ENCODE results near the gene ZNF891. TPM values are rescaled to one million over a fixed set of nuclear protein-coding genes. Genes with fewer than 3 reads are reported as not detected.

The ZNF891 gene
- total RNA-seq (2021) (3.4 to 3.8 TPM (median 3.4 TPM) in 3 replicates), Bru-seq, nascent RNA (percentile 91 among the genes with signal in this experiment)
- long read RNA-seq, experiment 1, full-length matches to known transcripts, result 9 of 22 reads
- long read RNA-seq, experiment 1, partial matches to known transcripts, result 0 of 22 reads
- long read RNA-seq, experiment 1, other reads (novel, unspliced or antisense), result 13 of 22 reads
- long read RNA-seq, experiment 2, full-length matches to known transcripts, result 3 of 7 reads
- long read RNA-seq, experiment 2, partial matches to known transcripts, result 0 of 7 reads
- long read RNA-seq, experiment 2, other reads (novel, unspliced or antisense), result 4 of 7 reads
- long read RNA-seq, experiment 3, full-length matches to known transcripts, result 10 of 11 reads
- long read RNA-seq, experiment 3, partial matches to known transcripts, result 0 of 11 reads
- long read RNA-seq, experiment 3, other reads (novel, unspliced or antisense), result 1 of 11 reads

GRCh38 chr12:133130038-133130807 is at the start of gene ZNF891, which contains the start of gene ZNF10:
Gene ZNF891, minus strand, starts transcription at chr12:133130274. Its CDS starts 8,356 bp downstream, at chr12:133121918.
Gene ZNF10, plus strand, starts transcription at chr12:133130627. Its CDS starts 13,866 bp downstream, at chr12:133144493.
- ChIA-PET POLR2A (interaction anchor here (1.0 to 1.5 kb wide), 3 partner anchors 50 to 90 kb away, joined by 3 to 7 read pairs (median 6); partner anchors contain the start of gene ZNF268), CTCF (interaction anchor here (1.0 to 1.5 kb wide), 2 partner anchors 50 to 51 kb away, joined by 3 to 9 read pairs; partner anchors contain the start of gene ZNF268)
- DNase-seq (ENCODE audit: low spot score) (peak; percentile 96), ATAC-seq (peak; percentile 99)
- Mint-ChIP-seq H3K36me3 (peaks cover 70% of the 10 kb centered on the region), H3K4me3 (peak within 1 kb of the TSS; percentile 96), H3K27ac (peak within 1 kb of the TSS; percentile 100), H3K27me3 (ENCODE audit: low read depth) (peaks cover 4% of the 10 kb centered on the region), H3K4me1 (peaks cover 7% of the 10 kb centered on the region), H3K9me3 (peaks cover 35% of the 10 kb centered on the region)
- TF ChIP-seq FOXK1 (CRISPR knock-in tag; IDR thresholded peaks at IDR 0.05), result peak; percentile 96
- TF ChIP-seq RELA (CRISPR knock-in tag; IDR thresholded peaks at IDR 0.05; ENCODE audit: borderline replicate concordance), result no peak
- no peak for TF ChIP-seq JAZF1 (CRISPR knock-in tag; IDR thresholded peaks at IDR 0.05)
- TF ChIP-seq, protein P1, sequence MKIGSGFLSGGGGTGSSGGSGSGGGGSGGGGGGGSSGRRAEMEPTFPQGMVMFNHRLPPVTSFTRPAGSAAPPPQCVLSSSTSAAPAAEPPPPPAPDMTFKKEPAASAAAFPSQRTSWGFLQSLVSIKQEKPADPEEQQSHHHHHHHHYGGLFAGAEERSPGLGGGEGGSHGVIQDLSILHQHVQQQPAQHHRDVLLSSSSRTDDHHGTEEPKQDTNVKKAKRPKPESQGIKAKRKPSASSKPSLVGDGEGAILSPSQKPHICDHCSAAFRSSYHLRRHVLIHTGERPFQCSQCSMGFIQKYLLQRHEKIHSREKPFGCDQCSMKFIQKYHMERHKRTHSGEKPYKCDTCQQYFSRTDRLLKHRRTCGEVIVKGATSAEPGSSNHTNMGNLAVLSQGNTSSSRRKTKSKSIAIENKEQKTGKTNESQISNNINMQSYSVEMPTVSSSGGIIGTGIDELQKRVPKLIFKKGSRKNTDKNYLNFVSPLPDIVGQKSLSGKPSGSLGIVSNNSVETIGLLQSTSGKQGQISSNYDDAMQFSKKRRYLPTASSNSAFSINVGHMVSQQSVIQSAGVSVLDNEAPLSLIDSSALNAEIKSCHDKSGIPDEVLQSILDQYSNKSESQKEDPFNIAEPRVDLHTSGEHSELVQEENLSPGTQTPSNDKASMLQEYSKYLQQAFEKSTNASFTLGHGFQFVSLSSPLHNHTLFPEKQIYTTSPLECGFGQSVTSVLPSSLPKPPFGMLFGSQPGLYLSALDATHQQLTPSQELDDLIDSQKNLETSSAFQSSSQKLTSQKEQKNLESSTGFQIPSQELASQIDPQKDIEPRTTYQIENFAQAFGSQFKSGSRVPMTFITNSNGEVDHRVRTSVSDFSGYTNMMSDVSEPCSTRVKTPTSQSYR (CRISPR knock-in tag; IDR thresholded peaks at IDR 0.05), result no peak
- TF ChIP-seq ZBTB21 (CRISPR knock-in tag; IDR thresholded peaks at IDR 0.05; ENCODE audit: borderline replicate concordance), result peak; percentile 88
- TF ChIP-seq MYBL2 (CRISPR knock-in tag; IDR thresholded peaks at IDR 0.05), result no peak; the same call in 1 of the 2 replicates
- TF ChIP-seq NR1H2 (CRISPR knock-in tag; IDR thresholded peaks at IDR 0.05), result no peak
- no peak for TF ChIP-seq ETV6 (CRISPR knock-in tag; IDR thresholded peaks at IDR 0.05)
- TF ChIP-seq SP1 (CRISPR knock-in tag; conservative IDR thresholded peaks at IDR 0.05), result peak; percentile 97
- peak; percentile 77; the same call in 1 of the 2 replicates for TF ChIP-seq USF1 (CRISPR knock-in tag; IDR thresholded peaks at IDR 0.05)
- TF ChIP-seq FOXP4 (CRISPR knock-in tag; IDR thresholded peaks at IDR 0.05), result no peak
- TF ChIP-seq, protein P2, sequence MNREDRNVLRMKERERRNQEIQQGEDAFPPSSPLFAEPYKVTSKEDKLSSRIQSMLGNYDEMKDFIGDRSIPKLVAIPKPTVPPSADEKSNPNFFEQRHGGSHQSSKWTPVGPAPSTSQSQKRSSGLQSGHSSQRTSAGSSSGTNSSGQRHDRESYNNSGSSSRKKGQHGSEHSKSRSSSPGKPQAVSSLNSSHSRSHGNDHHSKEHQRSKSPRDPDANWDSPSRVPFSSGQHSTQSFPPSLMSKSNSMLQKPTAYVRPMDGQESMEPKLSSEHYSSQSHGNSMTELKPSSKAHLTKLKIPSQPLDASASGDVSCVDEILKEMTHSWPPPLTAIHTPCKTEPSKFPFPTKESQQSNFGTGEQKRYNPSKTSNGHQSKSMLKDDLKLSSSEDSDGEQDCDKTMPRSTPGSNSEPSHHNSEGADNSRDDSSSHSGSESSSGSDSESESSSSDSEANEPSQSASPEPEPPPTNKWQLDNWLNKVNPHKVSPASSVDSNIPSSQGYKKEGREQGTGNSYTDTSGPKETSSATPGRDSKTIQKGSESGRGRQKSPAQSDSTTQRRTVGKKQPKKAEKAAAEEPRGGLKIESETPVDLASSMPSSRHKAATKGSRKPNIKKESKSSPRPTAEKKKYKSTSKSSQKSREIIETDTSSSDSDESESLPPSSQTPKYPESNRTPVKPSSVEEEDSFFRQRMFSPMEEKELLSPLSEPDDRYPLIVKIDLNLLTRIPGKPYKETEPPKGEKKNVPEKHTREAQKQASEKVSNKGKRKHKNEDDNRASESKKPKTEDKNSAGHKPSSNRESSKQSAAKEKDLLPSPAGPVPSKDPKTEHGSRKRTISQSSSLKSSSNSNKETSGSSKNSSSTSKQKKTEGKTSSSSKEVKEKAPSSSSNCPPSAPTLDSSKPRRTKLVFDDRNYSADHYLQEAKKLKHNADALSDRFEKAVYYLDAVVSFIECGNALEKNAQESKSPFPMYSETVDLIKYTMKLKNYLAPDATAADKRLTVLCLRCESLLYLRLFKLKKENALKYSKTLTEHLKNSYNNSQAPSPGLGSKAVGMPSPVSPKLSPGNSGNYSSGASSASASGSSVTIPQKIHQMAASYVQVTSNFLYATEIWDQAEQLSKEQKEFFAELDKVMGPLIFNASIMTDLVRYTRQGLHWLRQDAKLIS (CRISPR knock-in tag; IDR thresholded peaks at IDR 0.05; ENCODE audit: borderline replicate concordance), result no peak
- TF ChIP-seq NR2C2 (CRISPR knock-in tag; IDR thresholded peaks at IDR 0.05), result no peak
- no peak for TF ChIP-seq E2F1 (CRISPR knock-in tag; IDR thresholded peaks at IDR 0.05)
- peak; percentile 85 for TF ChIP-seq E2F5 (CRISPR knock-in tag; IDR thresholded peaks at IDR 0.05)
- no peak for TF ChIP-seq NR3C1 (CRISPR knock-in tag; conservative IDR thresholded peaks at IDR 0.05; ENCODE audit: low read depth)
- TF ChIP-seq FOXJ3 (CRISPR knock-in tag; IDR thresholded peaks at IDR 0.05; ENCODE audit: borderline replicate concordance), result no peak
- TF ChIP-seq, protein P3, sequence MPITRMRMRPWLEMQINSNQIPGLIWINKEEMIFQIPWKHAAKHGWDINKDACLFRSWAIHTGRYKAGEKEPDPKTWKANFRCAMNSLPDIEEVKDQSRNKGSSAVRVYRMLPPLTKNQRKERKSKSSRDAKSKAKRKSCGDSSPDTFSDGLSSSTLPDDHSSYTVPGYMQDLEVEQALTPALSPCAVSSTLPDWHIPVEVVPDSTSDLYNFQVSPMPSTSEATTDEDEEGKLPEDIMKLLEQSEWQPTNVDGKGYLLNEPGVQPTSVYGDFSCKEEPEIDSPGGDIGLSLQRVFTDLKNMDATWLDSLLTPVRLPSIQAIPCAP (CRISPR knock-in tag; IDR thresholded peaks at IDR 0.05), result peak; percentile 58; the same call in 1 of the 2 replicates
- TF ChIP-seq JUN (CRISPR knock-in tag; IDR thresholded peaks at IDR 0.05), result peak; percentile 31; the same call in 1 of the 2 replicates
- no peak for TF ChIP-seq ZNF121 (CRISPR knock-in tag; IDR thresholded peaks at IDR 0.05)
